AG10803 (cell line): ENCODE data around the gene DBNDD1.
A peak's percentile ranks its signal among the peaks of the same experiment; 100 is the strongest.

ENCODE experiments used
- DNase-seq: peaks from one replicate; pipeline ENCODE4 v3.0.0; 2010; ENCODE audit warnings: low read depth
- H3K4me3 ChIP-seq: 2 replicates; pipeline ENCODE4 v1.5.1; 2011; ENCODE audit warnings: mild to moderate bottlenecking, low read length, control low read depth
- TF ChIP-seq, protein P1 (sequence below): conservative IDR thresholded peaks from 2 replicates; pipeline ENCODE4 v1.5.1; 2011; ENCODE audit warnings: mild to moderate bottlenecking, low read length, control low read depth, inconsistent platforms

DBNDD1 gene

DNA sequence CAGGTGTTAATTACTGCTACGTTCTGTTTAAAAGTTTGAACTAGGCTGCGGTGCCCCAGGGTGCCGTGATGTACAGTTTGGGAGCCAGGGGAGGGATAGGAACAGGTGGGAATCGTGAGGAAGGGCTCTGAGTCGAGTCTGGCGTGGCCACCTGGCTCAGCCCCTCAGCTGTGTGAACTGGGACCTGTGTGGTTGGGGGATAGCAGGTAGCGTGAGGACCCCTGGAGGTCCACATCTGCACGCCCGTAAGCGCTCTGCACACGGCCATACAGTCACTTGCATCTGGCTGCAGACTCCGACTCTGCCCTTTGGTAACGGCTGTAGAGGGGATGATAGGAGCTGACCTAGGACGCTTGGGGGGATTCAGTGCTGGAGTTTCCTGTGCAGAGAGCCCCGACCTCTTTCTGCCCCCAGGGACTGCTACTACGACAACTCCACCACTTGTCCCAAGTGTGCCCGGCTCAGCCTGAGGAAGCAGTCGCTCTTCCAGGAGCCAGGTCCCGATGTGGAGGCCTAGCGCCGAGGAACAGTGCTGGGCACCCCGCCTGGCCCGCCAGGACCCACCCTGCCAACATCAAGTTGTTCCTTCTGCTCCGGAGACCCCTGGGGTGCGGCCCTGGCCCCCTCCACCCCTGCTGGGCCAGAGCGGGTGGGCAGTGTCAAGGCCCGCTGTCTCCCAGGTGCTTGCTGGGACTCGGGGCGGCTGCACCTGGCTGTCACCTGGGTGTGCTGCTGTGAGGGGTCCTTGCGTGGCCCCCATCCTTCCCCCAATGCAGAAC lies 53.6 kb downstream of the DBNDD1 start:
- TF ChIP-seq, protein P1, sequence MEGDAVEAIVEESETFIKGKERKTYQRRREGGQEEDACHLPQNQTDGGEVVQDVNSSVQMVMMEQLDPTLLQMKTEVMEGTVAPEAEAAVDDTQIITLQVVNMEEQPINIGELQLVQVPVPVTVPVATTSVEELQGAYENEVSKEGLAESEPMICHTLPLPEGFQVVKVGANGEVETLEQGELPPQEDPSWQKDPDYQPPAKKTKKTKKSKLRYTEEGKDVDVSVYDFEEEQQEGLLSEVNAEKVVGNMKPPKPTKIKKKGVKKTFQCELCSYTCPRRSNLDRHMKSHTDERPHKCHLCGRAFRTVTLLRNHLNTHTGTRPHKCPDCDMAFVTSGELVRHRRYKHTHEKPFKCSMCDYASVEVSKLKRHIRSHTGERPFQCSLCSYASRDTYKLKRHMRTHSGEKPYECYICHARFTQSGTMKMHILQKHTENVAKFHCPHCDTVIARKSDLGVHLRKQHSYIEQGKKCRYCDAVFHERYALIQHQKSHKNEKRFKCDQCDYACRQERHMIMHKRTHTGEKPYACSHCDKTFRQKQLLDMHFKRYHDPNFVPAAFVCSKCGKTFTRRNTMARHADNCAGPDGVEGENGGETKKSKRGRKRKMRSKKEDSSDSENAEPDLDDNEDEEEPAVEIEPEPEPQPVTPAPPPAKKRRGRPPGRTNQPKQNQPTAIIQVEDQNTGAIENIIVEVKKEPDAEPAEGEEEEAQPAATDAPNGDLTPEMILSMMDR: no peak
- no peak for DNase-seq

DNA sequence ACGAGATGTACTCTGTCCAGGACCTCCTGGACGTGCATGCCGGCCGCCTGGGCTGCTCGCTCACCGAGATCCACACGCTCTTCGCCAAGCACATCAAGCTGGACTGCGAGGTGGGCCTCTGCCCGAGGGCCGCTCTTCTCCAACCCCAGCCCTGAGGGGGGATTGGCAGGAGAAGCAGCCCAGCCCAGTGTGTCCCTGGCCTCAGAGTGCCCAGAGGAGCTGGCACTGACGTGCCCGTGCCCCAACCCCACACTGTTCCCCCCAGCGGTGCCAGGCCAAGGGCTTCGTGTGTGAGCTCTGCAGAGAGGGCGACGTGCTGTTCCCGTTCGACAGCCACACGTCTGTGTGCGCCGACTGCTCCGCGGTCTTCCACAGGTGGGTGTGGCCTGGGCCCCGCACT lies 55.1 kb downstream of the DBNDD1 start:
- TF ChIP-seq, protein P1: no peak
- H3K4me3 ChIP-seq: no peak overlapping the region
- no peak for DNase-seq

More for the DNA sequence above, 53.6 kb downstream of the DBNDD1 start:
- no peak overlapping the region for H3K4me3 ChIP-seq

DNA sequence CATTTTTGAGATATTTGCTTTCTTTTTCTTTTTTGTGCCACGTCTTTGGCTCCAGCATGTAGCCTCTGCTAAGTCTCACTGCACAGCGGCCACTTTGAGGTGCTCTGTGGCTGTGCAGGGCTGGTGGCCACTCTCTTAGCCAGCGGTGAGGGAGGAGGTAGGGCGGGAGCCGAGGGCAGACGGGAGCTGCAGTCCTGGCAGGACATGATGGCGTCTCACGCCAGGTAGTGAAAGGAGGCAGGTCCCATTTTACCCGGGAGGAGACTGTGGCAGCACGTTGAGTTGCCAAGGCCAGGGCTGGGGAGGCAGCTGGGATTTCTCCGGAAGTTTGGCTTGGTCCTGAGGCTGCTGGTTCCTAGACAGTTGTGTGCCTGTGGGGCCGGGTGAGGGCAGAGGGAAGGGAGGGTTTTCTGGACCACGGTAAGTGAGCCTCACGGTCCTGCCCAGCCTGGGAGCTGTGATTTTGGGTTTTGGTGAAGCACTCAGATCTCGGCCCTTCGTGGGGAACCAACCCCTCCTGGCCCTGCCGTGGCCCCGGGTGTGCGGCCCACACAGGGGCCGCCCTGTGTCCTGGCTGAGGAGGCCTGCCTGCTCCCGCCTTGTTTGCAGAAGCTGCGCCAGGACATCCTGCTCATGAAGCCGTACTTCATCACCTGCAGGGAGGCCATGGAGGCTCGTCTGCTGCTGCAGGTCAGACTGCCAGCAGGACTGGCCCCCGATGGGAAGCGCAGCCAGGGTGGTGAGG lies 56.3 kb downstream of the DBNDD1 start:
- H3K4me3 ChIP-seq: no peak overlapping the region
- no peak for DNase-seq
- TF ChIP-seq, protein P1: no peak

DNA sequence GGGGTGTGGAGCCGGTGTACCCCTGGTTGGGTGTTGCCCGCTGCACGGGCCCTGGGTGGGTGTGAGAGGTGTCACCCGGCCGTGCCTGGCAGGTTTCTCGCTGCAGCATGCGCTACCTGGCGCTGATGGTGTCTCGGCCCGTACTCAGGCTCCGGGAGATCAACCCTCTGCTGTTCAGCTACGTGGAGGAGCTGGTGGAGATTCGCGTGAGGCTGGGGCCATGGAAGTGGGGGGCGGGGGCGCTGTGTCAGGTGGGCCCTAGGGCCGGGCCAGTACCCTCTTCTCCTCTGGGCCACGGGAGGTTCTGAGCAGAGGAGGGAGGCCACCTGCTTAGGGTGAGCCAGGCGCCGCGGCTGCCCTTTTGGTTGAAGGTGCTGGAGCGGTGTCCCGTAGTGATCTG lies 57.3 kb downstream of the DBNDD1 start:
- DNase-seq: no peak
- H3K4me3 ChIP-seq: no peak overlapping the region
- TF ChIP-seq, protein P1: no peak

DNA sequence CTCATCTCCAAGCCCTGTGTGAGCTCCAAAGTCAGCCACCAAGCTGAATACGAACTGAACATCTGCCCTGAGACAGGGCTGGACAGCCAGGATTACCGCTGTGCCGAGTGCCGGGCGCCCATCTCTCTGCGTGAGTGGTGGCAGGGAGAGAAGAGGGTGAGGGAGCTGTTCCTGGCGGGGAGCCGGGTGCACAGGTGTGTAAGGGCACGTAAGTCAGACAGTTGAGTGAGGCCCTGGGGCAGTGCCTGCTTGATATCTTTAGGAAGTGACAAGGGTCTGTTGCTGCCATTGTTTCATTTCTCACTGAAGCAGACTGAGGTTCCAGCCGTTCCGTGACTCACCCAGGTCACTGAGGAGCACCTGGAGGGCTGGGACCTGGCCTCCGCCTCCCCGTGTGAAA lies 58.3 kb downstream of the DBNDD1 start:
- no peak overlapping the region for H3K4me3 ChIP-seq
- DNase-seq: no peak
- TF ChIP-seq, protein P1: no peak

DNA sequence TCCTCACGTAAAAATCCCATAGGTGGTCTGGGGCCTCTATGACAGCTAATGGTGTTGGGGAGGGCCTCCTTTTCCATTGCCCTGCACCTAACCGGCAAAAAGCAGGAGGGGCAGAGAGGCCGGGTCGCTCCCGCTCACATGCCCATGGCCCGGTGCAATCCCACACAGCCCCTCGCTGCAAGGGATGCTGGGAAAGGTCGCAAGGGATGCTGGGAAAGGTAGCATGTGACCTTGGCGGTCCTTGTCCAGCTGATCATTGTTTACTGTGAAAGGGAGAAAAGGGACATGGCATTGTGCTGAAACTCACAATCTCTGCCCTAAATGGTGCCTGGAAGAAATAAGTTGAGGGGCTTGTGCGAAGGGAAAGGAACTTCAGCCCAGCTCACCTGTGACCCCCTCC lies 60.7 kb downstream of the DBNDD1 start:
- TF ChIP-seq, protein P1: no peak

DNA sequence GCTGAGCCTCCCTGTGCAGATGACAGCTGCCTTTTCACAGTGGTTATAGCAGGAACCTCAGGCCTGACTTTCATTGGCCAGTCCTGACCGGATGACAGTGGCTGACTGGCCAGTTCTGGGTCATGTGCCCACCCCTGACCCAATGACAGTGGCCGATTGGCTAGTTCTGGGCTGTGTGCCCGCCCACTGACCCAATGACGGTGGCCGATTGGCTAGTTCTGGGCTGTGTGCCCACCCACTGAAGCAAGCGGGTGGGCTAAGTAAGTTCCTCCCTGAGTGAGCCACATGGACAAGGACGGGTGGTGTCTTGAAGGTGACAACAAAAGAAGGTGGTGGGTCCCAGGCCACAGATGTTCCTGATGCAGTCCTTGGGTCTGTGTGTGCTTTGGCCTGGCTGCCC lies 61.2 kb downstream of the DBNDD1 start:
- TF ChIP-seq, protein P1: no peak
- H3K4me3 ChIP-seq: no peak overlapping the region
- peak; percentile 6 for DNase-seq

More for the DNA sequence above, 60.7 kb downstream of the DBNDD1 start:
- no peak overlapping the region for H3K4me3 ChIP-seq
- DNase-seq: no peak
